Breast epithelium (tissue), 4 donors: Measurements from ENCODE around the gene CCT3. TPM values are rescaled to one million over a fixed set of nuclear protein-coding genes. Genes with fewer than 3 reads are reported as not detected.

Experiments
- DNase-seq, 2 donors: peaks; one replicate each; pipeline ENCODE4 v3.0.0-alpha.2; 2019; ENCODE audit warnings: low spot score in 2 of 2
- H3K27ac ChIP-seq, 2 donors: fragments of 200-600 bp; sonication (generic) in 1 of 2; one replicate each; pipeline ENCODE4 v1.5.1; 2016 to 2019; ENCODE audit warnings: mild to moderate bottlenecking in 1 of 2
- H3K27me3 ChIP-seq, 2 donors: fragments of 200-600 bp; sonication (generic) in 1 of 2; one replicate each; pipeline versions ENCODE4 v1.5.1 to v1.6.0; 2017 to 2019; ENCODE audit warnings: control low read depth in 1 of 2, mild to moderate bottlenecking in 1 of 2
- H3K36me3 ChIP-seq: fragments of 200-600 bp; one replicate; pipeline ENCODE4 v1.5.1; 2019
- H3K4me1 ChIP-seq, 2 donors: fragments of 200-600 bp; sonication (generic); one replicate each; pipeline ENCODE4 v1.5.1; 2016 to 2019; ENCODE audit warnings: control low read depth in 1 of 2
- H3K4me3 ChIP-seq, 3 donors: fragments of 200-600 bp; sonication (generic); 1 replicate in 2 of 3; 2 replicates in 1 of 3; pipeline ENCODE4 v1.5.1; 2016 to 2019; ENCODE audit warnings: mild to moderate bottlenecking in 3 of 3, moderate library complexity in 2 of 3
- H3K9me3 ChIP-seq, 2 donors: fragments of 200-600 bp; sonication (generic) in 1 of 2; one replicate each; pipeline ENCODE4 v1.5.1; 2016 to 2019; ENCODE audit warnings: control low read depth in 1 of 2
- CTCF ChIP-seq, 3 donors: fragments of 450-650 bp; IDR thresholded peaks; one replicate each; pipeline ENCODE4 v1.5.1; 2016 to 2017; ENCODE audit warnings: antibody characterized with exemption in 3 of 3, mild to moderate bottlenecking in 3 of 3, moderate library complexity in 3 of 3
- POLR2A ChIP-seq: fragments of 450-650 bp; IDR thresholded peaks from one replicate; pipeline ENCODE4 v1.6.1; 2016; ENCODE audit warnings: antibody characterized with exemption, mild to moderate bottlenecking, moderate library complexity
- POLR2AphosphoS5 ChIP-seq, 3 donors: sonication (generic); formaldehyde crosslinking; IDR thresholded peaks; one replicate each; pipeline ENCODE4 v1.6.1; 2017; ENCODE audit warnings: antibody characterized with exemption in 3 of 3
- intact Hi-C: fragments of 100-400 bp; cut with DNase I; formaldehyde crosslinking; loops from one replicate; pipeline ENCODE4 v1.15.1; 2023; ENCODE audit warnings: low total_unique reads
- total RNA-seq, 3 donors: library from RNA; depleted of rRNA; stranded (reverse); fragments of >200 nt; gene quantifications; one replicate each; pipeline ENCODE4 v1.1.0, GENCODE V29; 2016

CCT3 gene
- total RNA-seq, 3 donors from 2014 or later: 150 to 263 (median 262) TPM

DNA sequence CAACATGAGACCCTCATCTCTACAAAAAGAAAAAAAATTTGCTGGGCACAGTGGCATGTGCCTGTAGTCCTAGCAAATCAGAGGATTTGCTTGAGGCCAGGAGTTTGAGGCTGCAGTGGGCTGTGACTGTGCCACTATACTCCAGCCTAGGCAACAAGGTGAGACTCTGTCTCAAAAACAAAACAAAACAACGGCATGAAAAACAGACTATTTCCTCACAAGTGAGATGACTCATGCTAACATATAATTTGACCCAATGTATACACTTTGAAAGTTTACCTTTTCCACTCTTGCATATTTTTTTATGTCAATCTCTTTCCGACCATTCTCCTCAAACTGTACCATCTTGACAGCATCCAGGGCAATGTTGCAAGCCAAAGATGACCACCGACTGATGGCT lies 17.5 kb downstream of the CCT3 start:
- H3K27ac ChIP-seq: no peak overlapping the region
- intact Hi-C loops: no loop called here
- H3K9me3 ChIP-seq: no peaks in the 10 kb centered on the region
- peaks cover 18% of the 10 kb centered on the region for H3K36me3 ChIP-seq
- no peaks in the 10 kb centered on the region for H3K27me3 ChIP-seq
- H3K4me1 ChIP-seq: no peaks in the 10 kb centered on the region
- no peak for TF ChIP-seq POLR2A
- no peak for TF ChIP-seq CTCF (IDR thresholded peaks at IDR 0.05)
- TF ChIP-seq POLR2AphosphoS5 (IDR thresholded peaks at IDR 0.05): no peak
- no peak overlapping the region for H3K4me3 ChIP-seq
- DNase-seq: no peak

GRCh38 chr1:156319664-156320063 lies 18.4 kb downstream of the CCT3 start:
- TF ChIP-seq POLR2A (no peak), CTCF (IDR thresholded peaks at IDR 0.05) (peak in 2 of 3 donors; percentile 38 to 42)
- H3K36me3 ChIP-seq: peaks cover 19% of the 10 kb centered on the region
- H3K9me3 ChIP-seq: no peaks in the 10 kb centered on the region
- H3K4me3 ChIP-seq: no peak overlapping the region
- no peaks in the 10 kb centered on the region for H3K27me3 ChIP-seq
- intact Hi-C loops: no loop called here
- H3K27ac ChIP-seq: no peak overlapping the region
- H3K4me1 ChIP-seq: no peaks in the 10 kb centered on the region
- DNase-seq: no peak

DNA sequence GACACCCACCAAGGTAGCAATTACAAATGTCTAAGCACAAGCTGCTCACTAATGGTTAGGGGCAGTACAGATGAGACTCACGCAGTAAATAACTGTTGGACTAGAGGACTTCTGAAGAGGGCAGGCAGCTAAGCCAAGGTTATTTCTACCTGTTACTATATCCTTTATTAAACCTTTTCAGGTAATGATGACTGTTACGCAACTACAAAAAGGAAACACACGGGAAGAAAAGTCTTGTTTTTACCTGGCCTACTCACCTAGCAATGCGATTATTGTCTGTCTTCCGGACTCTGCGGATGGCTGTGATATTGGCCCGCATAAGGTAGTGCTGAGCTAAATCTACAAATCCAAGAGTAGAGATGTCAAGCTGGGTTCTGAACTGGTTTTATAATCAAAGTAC lies 21.2 kb downstream of the CCT3 start:
- H3K27me3 ChIP-seq: no peaks in the 10 kb centered on the region
- peaks cover 21% of the 10 kb centered on the region for H3K36me3 ChIP-seq
- no peak overlapping the region for H3K27ac ChIP-seq
- TF ChIP-seq POLR2A (no peak), CTCF (IDR thresholded peaks at IDR 0.05) (no peak), POLR2AphosphoS5 (IDR thresholded peaks at IDR 0.05) (no peak)
- H3K9me3 ChIP-seq: no peaks in the 10 kb centered on the region
- H3K4me3 ChIP-seq: no peak overlapping the region
- intact Hi-C loops: no loop called here
- H3K4me1 ChIP-seq: no peaks in the 10 kb centered on the region
- no peak for DNase-seq

DNA sequence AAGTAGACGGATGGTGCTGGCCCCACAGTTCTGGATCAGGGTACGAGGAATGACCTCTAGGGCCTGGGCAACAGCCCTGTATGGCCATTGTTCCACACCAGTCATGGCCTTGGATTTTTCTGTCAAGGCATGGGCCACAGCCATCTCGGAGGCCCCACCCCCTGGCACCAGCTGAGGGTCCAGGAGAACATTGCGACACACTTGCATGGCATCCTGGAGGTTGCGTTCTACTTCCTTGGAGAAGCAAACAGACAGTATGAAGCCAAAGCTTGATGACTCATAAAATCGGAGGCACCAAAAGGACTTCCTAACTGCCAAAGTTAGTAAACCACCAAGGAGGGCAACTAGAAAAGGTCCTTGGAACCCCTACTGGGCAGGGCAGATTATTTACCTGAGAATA lies 27.1 kb downstream of the CCT3 start:
- peaks cover 10% of the 10 kb centered on the region for H3K36me3 ChIP-seq
- peak in 1 of 2 donors; percentile 66 for DNase-seq
- TF ChIP-seq CTCF (IDR thresholded peaks at IDR 0.05): no peak
- TF ChIP-seq POLR2AphosphoS5 (IDR thresholded peaks at IDR 0.05): peak in 1 of 3 donors; percentile 26
- peak overlapping the region; percentile 50 to 79 for H3K27ac ChIP-seq
- no peaks in the 10 kb centered on the region for H3K4me1 ChIP-seq
- no peak overlapping the region for H3K4me3 ChIP-seq
- intact Hi-C loops: no loop called here
- no peaks in the 10 kb centered on the region for H3K27me3 ChIP-seq
- no peaks in the 10 kb centered on the region for H3K9me3 ChIP-seq

- Histone ChIP-seq H3K4me3 (no peak overlapping the region), H3K27me3 (no peaks in the 10 kb centered on the region), H3K4me1 (no peaks in the 10 kb centered on the region), H3K36me3 (peaks cover 7% of the 10 kb centered on the region), H3K9me3 (no peaks in the 10 kb centered on the region), H3K27ac (no peak overlapping the region)
- no peak for TF ChIP-seq POLR2A
- TF ChIP-seq POLR2AphosphoS5 (IDR thresholded peaks at IDR 0.05): no peak
- TF ChIP-seq CTCF (IDR thresholded peaks at IDR 0.05): no peak
- intact Hi-C loops: no loop called here
- DNase-seq: no peak
Measured at GRCh38 chr1:156308078-156308477, 30.0 kb downstream of the CCT3 start.
